Fibroblast of gingiva (primary cell): ENCODE measurements around the gene LPIN2.

Source experiments
- DNase-seq: peaks from one replicate; pipeline ENCODE4 v3.0.0-alpha.2; 2011; ENCODE audit warnings: low read depth

The LPIN2 gene

GRCh38 chr18:2979871-2980790 lies 32.8 kb downstream of the LPIN2 start:
- peak; percentile 51 for DNase-seq

- DNase-seq, result peak; percentile 64
These were observed 33.8 kb downstream of the LPIN2 start for GRCh38 chr18:2979129-2979528.

DNA sequence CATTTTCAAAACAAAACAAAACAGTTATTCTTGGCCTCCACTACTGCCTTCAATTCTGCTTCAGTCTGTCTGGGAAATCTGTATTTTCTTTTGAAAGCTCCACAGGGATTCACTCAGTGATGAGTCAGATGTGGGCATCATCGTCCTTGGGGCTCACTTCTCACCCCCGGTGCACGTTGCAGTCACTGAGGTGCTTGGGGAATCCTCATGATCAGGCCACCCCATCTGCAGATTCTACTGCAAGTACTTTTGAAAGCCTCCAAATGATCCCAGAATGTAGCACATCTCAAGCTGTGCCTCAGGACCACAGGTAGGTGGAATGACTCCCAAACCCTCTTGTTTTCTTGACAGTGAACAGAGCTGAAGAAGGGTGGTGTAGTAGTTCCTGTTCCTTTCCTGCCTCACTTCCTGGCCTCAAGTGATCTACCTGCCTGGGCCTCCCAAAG lies 34.3 kb downstream of the LPIN2 start:
- peak; percentile 57 for DNase-seq

- no peak for DNase-seq
These were observed 34.7 kb downstream of the LPIN2 start for GRCh38 chr18:2978208-2978607.

DNA sequence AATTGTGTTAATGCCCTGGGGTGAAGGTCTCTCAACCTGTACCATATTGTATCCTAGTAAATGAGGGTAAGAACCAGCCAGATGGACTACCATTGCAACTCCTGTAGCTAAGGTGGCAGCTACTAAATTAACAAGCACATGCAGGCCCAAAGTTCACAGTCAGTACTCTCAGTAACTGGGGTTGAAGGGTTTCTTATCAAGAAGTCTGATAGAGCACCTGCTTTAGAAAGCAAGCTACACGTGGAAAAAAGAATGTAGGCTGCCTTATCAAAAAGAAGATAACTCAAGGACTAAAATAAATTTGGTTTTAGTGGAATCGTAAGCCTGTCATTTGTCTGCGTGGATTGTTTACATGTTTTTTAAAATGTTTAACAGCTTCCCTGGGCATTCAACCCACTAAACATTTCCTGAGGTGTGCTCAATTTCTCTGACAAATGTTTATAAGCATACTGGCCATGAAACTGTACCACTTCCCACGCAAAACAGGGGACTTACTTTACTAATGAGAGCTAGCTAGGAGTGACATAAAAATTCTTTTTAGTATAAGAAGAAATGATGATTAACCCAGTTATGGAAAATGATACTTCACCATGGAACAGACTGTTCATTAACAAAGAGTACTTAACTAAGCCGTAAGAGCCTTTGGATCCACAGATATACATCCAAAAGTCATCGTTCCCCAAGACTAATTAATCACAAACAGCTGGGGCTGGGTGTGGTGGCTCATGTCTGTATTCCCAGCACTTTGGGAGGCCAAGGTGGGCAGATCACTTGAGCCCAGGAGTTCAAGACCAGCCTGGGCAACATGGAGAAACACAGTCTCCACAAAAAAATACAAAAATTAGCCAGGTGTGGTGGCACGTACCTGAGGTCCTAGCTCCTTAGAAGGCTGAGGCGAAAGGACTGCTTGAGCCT lies 36.5 kb downstream of the LPIN2 start:
- no peak for DNase-seq

- DNase-seq, result no peak
These were observed 38.2 kb downstream of the LPIN2 start for GRCh38 chr18:2974731-2975130.

DNA sequence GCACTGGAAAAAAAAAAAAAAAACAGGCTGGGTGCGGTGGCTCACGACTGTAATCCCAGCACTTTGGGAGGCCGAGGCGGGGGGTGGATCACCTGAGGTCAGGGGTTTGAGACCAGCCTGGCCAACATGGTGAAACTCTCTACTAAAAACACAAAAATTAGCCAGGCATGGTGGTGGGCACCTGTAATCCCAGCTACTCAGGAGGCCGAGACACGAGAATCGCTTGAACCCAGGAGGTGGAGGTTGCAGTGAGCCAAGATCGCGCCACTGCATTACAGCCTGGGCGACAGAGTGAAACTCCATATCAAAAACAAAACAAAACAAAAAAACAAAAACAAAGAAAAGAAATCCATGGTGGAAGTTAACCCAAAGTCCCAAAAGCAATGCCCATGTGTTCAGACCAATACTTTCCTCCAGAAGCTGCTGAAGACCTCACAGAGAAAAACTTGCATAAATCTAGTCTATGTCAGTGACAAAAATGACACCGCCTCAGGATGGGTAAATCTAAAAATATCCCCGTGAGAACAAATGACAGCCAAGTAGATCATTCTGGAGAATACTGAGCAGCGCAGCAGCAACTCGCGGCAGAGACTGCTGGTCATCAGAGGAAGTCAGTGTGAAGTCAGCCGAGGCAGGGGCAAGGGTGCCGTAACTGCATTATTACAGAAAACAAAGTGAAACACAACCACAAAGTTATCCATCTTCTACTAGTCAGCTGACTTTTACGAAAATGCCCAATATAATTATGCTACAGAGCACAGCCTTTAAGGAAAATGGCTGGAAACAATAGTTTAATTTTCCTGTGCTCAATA lies 41.0 kb downstream of the LPIN2 start:
- no peak for DNase-seq

DNA sequence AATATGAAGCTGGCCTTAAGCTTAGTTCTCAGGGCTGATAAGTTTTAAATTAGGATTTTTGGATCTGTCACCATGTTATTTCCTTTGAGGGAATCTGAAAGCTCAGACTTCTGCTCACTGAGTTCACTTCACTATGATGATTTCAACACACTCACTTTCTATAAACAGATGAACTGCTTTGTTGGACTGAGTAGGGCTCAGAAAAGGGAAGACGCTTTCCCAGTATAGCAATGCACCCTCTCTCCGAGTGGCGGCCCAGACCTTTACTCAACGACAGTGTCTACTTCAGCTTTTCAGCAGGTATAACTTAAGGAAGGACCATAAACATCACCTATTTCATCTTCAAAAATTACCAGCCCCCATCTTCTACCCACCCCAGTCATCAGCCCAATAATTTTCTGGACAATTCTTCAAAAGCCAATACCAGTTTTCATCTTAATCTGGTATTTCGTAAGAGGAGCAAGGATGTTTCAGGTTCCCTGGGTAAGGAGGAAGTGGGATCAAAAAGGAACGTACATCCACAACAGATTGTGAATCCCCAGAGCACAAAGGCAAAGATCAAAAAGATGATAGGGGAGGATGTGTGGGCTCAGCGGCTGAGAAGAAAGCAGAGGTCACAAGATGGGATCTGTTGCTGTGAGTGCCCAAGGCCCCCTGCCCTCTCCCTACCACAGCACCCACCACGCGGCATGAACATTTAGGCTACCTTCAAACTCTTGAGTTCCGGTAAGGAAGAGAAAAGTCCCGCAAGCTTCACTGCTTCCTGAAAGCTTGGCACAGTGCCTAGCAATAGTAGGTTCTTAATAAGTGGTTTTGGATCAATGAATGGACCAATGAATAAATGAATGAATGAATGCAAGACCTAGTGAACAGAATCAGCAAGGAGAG lies 41.9 kb downstream of the LPIN2 start:
- no peak for DNase-seq

GRCh38 chr18:2970344-2970743 lies 42.6 kb downstream of the LPIN2 start:
- DNase-seq, result no peak

DNA sequence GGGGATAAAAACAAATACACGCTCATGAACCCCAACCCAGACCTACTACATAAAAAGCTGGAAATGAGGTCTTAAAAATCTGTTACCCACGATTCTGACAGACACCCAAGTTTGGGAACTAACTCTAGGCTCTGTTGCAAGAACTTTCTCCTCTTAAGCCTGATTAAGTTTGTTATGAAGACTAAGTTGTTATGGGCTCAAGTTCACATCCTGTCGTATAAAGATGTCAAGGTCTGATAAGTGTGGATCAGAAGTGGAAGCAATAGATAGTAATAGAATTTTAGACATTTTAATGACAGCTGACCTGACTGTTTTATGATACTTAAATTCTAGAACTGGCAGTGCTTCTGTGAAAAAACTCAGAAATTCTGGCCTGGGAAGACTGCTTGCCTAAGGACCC lies 43.2 kb downstream of the LPIN2 start:
- DNase-seq, result no peak

GRCh38 chr18:2968606-2969005 lies 44.3 kb downstream of the LPIN2 start:
- DNase-seq, result no peak

DNA sequence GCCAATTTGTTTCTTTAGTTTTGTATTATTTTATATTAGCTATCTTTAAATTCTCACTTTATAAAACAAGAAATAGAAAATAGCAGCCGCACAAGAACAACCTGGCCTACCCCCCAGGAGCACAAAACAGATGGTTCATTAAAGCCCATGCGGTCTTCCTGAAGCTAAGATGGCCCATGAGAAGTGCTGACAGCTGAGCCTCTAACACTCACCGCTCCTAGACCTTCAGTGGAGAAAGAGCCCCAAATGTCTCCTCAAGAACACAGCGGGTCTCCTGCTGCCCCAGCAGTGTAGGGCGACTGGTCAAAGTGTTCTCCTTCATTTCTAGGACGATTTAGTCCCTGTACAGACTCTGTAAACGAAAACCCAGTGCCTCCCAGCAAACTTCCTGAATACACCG lies 45.1 kb downstream of the LPIN2 start:
- no peak for DNase-seq

- no peak for DNase-seq
These were observed 45.6 kb downstream of the LPIN2 start for GRCh38 chr18:2967357-2967756.

DNA sequence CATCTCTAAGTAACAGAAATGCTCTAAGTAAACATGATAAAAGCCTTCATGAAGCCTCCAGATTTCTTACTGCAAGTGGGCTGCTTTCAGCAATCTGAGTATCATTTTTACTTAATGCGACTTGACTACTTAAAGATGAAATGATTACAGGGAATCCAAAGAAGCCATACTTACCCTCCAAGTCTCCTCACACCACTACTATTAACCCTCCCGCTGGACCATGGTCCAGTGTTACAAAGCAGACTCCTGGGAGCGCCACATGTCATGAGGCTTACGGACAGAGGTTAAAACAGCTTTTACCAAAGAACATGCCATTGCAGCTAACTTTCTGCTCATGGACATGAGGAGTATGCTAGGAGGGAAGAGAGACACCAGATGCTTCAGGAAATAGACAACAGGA lies 46.4 kb downstream of the LPIN2 start:
- no peak for DNase-seq

DNA sequence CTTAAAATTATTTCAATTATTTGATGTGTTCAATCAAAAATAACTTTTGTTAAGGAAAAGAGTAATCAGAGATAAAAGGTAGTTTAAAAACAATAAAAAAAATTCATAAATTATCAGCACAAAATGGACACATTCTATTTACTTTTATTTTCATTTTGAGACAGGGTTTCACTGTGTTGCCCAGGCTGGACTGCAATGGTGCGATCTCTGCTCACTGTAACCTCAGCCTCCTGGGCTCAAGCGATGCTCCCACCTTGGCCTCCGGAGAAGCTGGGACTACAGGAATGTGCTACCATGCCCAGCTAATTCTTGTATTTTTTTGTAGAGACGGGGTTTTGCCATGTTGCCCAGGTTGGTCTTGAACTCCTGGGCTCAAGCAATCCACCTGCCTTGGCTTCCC lies 47.1 kb downstream of the LPIN2 start:
- DNase-seq, result no peak

DNA sequence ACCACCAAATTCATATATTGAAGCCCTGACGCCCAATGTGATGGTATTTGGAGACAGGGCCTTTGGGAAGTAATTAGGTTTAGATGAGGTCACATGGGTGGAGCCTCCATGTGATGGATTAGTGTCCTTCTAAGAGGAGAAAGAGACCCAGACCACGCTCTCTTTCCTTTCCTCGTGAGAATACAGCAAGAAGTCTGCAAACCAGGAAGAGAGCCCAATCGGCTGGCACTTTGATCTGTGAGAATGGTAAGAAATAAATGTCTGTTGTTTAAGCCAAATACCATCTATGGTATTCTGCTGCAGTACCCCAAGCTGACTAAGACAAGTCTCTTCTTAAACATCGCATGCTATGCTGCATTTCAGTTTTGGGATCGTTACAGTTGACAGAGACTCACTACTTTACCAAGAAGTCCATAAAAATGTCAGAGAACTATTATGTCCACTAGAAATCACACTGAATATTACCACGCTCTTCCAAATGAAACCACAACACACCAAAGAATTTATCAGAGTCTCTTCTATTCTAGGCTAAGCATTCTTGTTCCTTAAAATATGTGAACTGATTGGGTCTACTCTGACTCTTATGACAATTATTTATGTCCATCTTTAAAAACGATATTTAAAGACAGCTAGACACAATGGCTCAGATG lies 48.5 kb downstream of the LPIN2 start:
- no peak for DNase-seq
